ENCODE results near the gene FRMD4A. TPM values are rescaled to one million over a fixed set of nuclear protein-coding genes. Genes with fewer than 3 reads are reported as not detected.

The FRMD4A gene
- total and polyA plus RNA-seq, 12 donors: 17.4 to 43.4 (median 30.3) TPM

DNA sequence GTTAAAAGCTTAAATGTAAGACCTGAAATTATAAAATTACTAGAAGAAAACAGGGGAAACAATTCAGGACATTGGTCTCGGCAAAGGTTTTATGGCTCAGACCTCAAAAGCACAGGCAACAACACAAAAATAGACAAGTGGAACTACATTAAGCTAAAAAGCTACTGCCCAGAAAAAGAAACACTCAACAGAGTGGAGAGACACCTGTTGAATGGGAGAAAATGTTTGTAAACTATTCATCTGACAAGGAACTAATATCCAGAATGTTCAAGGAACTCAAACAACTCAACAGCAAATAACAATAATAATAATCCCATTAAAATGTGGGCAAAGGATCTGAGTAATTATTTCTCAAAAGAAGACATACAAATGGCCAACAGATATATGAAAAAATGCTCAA lies 170.4 kb downstream of the FRMD4A start:
- intact Hi-C loops (cut with DNase I): no loop called here
- Histone ChIP-seq H3K4me1 (no peaks in the 10 kb centered on the region), H3K4me3 (no peak overlapping the region), H3K9me3 (peaks cover 0 to 17% (median 0%) of the 10 kb centered on the region in 11 donors), H3K27me3 (peaks cover 0 to 27% (median 21%) of the 10 kb centered on the region in 7 donors), H3K36me3 (no peaks in the 10 kb centered on the region), H3K27ac (no peak overlapping the region)
- TF ChIP-seq, protein P1, sequence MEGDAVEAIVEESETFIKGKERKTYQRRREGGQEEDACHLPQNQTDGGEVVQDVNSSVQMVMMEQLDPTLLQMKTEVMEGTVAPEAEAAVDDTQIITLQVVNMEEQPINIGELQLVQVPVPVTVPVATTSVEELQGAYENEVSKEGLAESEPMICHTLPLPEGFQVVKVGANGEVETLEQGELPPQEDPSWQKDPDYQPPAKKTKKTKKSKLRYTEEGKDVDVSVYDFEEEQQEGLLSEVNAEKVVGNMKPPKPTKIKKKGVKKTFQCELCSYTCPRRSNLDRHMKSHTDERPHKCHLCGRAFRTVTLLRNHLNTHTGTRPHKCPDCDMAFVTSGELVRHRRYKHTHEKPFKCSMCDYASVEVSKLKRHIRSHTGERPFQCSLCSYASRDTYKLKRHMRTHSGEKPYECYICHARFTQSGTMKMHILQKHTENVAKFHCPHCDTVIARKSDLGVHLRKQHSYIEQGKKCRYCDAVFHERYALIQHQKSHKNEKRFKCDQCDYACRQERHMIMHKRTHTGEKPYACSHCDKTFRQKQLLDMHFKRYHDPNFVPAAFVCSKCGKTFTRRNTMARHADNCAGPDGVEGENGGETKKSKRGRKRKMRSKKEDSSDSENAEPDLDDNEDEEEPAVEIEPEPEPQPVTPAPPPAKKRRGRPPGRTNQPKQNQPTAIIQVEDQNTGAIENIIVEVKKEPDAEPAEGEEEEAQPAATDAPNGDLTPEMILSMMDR (IDR thresholded peaks at IDR 0.05): no peak
- no peak for DNase-seq
- WGBS, 2 donors: 94 to 100% methylated on average over 1 of the region's 1 CpG
- ATAC-seq: no peak

GRCh38 chr10:14158575-14158974 lies 172.1 kb downstream of the FRMD4A start:
- Histone ChIP-seq H3K4me1 (no peaks in the 10 kb centered on the region), H3K27me3 (peaks cover 0 to 19% (median 13%) of the 10 kb centered on the region in 7 donors), H3K4me3 (no peak overlapping the region), H3K27ac (no peak overlapping the region), H3K9me3 (peaks cover 0 to 23% (median 0%) of the 10 kb centered on the region in 11 donors), H3K36me3 (no peaks in the 10 kb centered on the region)
- ATAC-seq (no peak), DNase-seq (no peak)
- intact Hi-C loops (cut with DNase I): no loop called here
- TF ChIP-seq, protein P1 (IDR thresholded peaks at IDR 0.05): no peak

GRCh38 chr10:14156104-14156503 lies 174.6 kb downstream of the FRMD4A start:
- intact Hi-C loops (cut with DNase I): no loop called here
- no peak for ATAC-seq

DNA sequence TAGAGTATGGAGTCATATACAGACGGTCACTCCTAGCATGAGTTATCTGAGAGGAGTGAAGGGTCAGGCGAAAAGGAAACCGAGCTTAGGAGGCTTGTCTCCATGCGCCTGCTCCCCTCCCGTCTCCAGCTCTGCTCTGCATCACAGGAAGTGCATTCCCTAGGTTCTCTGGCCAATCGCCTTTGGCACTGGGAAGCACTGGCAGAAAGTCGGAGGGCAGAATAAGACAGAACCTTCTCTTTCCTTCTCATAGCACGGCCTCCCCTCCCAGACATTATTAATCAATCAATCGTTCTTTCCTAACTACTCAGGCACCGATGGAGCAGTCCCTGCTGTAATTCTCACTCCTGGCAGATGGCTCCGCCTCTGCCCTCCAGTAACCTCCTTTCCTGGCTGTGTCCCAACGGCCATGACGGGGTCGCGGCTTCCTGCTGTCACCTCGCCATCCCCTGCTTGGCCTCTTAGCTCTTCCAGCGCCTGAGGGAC lies 177.1 kb downstream of the FRMD4A start:
- WGBS, 2 donors: 46 to 56% methylated on average over 17 of the region's 17 CpGs
- Histone ChIP-seq H3K4me3 (peak overlapping the region in 7 of 10 donors; percentile 18 to 32 (median 22)), H3K36me3 (no peaks in the 10 kb centered on the region), H3K9me3 (peaks cover 0 to 21% (median 0%) of the 10 kb centered on the region in 11 donors), H3K4me1 (no peaks in the 10 kb centered on the region), H3K27ac (no peak overlapping the region), H3K27me3 (peaks cover 0 to 14% (median 4%) of the 10 kb centered on the region in 7 donors)
- TF ChIP-seq, protein P1 (IDR thresholded peaks at IDR 0.05): no peak
- DNase-seq (peak; percentile 16 to 50), ATAC-seq (peak; percentile 34 to 71 (median 56))
- intact Hi-C loops (cut with DNase I): no loop called here

More at GRCh38 chr10:14156104-14156503, 174.6 kb downstream of the FRMD4A start:
- TF ChIP-seq, protein P1 (IDR thresholded peaks at IDR 0.05): no peak
- no peaks in the 10 kb centered on the region for H3K4me1 ChIP-seq
- H3K27me3 ChIP-seq: peaks cover 0 to 21% (median 4%) of the 10 kb centered on the region in 7 donors
- no peaks in the 10 kb centered on the region for H3K36me3 ChIP-seq
- no peak overlapping the region for H3K4me3 ChIP-seq
- peaks cover 0 to 23% (median 0%) of the 10 kb centered on the region in 11 donors for H3K9me3 ChIP-seq
- DNase-seq: no peak
- H3K27ac ChIP-seq: no peak overlapping the region
- 93 to 95% methylated on average over 5 of the region's 5 CpGs for WGBS, 2 donors

Measured in heart right ventricle (tissue), 16 donors.